ENCODE measurements around the gene VWCE. TPM values are rescaled to one million over a fixed set of nuclear protein-coding genes. Genes with fewer than 3 reads are reported as not detected.
"Not testable (repeated sequence)": the region's sequence is repeated elsewhere in the genome, so short reads cannot be mapped to it uniquely, and the experiment has no call there.

The VWCE gene
- total RNA-seq, 6 experiments from 2014 or later, result 2.3 to 37.1 (median 6.0) TPM

DNA sequence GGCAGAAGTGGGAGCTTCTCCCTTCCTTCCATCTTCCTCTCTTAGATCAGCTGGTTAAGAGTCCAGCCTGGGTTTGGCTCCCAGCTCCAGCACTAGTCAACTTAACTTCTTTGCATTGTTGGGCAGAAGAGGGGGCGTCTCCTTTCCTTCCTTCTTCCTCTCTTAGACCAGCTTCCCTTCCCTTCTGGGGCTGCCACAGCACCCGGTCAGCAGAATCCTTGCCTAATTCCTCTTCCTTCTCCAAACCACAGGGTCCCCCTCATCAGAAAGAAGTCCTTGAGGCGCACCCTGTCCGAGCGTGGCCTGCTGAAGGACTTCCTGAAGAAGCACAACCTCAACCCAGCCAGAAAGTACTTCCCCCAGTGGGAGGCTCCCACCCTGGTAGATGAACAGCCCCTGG lies 72.4 kb downstream of the VWCE start:
- H3K27ac ChIP-seq; H3K4me3 ChIP-seq; H3K9me3 ChIP-seq; H3K4me1 ChIP-seq; H3K36me3 ChIP-seq; intact Hi-C loops (cut with DNase I); DNase-seq; H3K27me3 ChIP-seq: not testable (repeated sequence)
- ATAC-seq, result peak; percentile 30 to 73 (median 52)
- no CpG with 5 or more reads among the region's 5 CpGs for WGBS (ENCODE audit: insufficient coverage, low coverage, low lambda C conversion rate, missing lambda C conversion rate)

DNA sequence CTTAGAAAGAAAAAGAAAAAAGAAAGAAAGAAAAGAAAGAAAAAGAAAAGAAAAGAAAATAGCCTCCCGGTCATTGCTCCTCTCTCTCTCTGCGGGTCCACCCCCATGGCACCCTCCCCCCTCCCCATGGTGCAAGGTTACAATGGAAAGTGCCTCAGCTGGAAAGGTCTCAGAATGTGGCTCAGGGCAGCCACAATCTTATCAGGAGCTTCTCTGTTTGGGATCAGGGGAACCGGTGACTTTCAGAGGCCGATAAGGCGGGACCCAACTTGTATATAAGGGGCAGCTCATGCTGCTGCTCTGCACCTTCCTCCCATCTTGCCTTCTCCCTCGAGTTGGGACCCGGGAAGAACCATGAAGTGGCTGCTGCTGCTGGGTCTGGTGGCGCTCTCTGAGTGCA lies 73.1 kb downstream of the VWCE start, which contains the start of gene PGA4:
Gene PGA4 (plus strand): TSS at position 301 of the 400 bp plus-strand sequence. CDS start 54 bp downstream, at position 355.
- H3K36me3 ChIP-seq; H3K27ac ChIP-seq; H3K4me1 ChIP-seq; H3K9me3 ChIP-seq; H3K4me3 ChIP-seq; DNase-seq; intact Hi-C loops (cut with DNase I); H3K27me3 ChIP-seq; ATAC-seq: not testable (repeated sequence)
- no CpG with 5 or more reads among the region's 8 CpGs for WGBS (ENCODE audit: insufficient coverage, low coverage, low lambda C conversion rate, missing lambda C conversion rate)

DNA sequence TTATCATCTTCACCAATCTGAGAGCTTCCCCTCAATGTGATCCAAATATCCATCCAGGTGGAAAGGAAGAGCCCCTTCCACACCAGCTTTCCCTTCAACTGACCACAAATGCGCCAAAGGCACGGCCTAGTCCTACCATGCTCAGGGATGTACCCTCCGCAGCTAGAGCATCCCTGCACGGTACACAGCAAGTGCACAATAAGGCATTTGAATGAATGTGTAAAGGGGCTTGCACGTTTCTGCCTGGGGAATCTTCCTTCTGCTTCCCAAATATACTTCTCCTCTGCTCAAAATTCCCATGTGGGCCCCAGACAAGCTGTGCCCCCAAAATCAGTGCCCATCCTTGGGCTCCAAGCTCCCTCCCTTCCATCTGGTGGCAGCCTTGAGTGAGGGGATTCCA lies 76.1 kb downstream of the VWCE start:
- H3K36me3 ChIP-seq; intact Hi-C loops (cut with DNase I); DNase-seq; H3K9me3 ChIP-seq; H3K4me1 ChIP-seq; H3K27ac ChIP-seq; H3K27me3 ChIP-seq; ATAC-seq; H3K4me3 ChIP-seq: not testable (repeated sequence)
- WGBS (ENCODE audit: insufficient coverage, low coverage, low lambda C conversion rate, missing lambda C conversion rate), result 63% methylated on average over 4 of the region's 5 CpGs

DNA sequence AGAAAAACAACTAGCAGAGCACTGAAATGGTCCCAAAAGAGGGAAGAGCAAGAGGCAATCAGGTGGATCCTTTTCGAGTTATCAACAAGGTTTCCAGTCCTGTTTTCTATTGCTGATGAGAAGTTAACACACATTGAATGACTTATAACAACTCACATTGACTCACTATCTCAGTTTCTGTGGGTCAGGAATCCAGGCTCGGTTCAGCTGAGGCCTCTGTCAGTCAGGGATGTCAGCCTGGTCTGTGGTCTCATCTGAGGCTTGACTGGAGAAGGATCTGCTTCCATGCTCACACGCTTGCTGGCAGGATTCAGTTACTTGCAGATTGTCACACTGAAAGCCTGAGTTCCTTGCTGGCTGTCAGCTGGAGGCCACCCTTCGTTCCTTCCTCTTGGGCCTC lies 76.8 kb downstream of the VWCE start:
- H3K4me1 ChIP-seq; H3K9me3 ChIP-seq; DNase-seq; H3K27ac ChIP-seq; H3K36me3 ChIP-seq; intact Hi-C loops (cut with DNase I); H3K4me3 ChIP-seq; H3K27me3 ChIP-seq: not testable (repeated sequence)
- peak in 1 of 4 donors; percentile 44 for ATAC-seq
- no CpG with 5 or more reads among the region's 4 CpGs for WGBS (ENCODE audit: insufficient coverage, low coverage, low lambda C conversion rate, missing lambda C conversion rate)

DNA sequence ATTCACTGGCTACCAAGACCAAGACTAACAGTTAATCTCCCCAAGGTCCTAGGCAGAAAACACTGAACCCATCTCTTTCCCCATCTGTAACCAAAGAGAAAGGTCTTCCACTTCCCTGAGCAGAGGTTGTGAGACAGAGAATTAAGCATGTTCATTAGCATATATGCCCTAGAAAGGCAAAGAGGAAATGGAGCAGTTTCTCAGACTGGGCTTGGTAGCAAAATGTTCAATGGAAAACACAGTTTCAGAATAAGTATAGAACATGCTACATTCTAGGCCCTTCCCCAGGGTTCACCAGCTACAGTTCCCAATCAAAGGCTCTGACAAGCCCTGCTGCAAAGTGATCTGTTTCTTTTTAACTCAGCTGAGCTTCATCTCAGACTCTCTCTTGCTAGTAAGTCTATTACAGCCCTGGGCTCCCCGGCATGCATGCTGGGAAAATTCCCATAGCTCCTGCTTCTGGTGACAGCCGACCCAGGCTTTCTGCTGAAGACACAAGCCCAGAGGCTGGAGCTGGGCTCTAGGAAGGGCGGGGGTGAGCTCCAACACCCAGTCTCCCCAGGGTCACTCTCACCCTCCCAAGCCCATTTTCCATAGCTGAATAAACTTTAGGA lies 81.3 kb downstream of the VWCE start:
- H3K27me3 ChIP-seq; H3K4me1 ChIP-seq; H3K9me3 ChIP-seq; H3K36me3 ChIP-seq; H3K27ac ChIP-seq; H3K4me3 ChIP-seq; intact Hi-C loops (cut with DNase I); DNase-seq: not testable (repeated sequence)
- WGBS (ENCODE audit: insufficient coverage, low coverage, low lambda C conversion rate, missing lambda C conversion rate), result no CpG with 5 or more reads among the region's 3 CpGs
- peak in 1 of 4 donors; percentile 4 for ATAC-seq

DNA sequence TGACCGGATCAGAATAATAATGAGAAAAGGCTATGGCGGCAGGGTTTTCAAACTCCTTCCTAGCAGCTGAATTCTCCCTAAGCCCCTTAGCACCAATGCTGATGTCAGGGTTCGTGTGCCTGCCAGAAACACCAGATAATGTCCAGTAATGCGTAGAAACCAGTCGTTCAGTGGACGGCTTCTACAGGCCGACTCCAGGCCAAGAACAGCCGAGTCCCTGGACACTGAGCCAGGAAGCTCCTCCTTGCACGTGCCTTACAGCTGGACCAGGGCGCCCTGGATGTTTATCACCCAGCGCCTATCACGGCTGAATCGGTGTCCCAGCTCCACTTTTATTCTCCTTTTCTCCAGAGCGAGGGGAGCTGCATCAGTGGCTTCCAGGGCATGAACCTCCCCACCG lies 82.9 kb downstream of the VWCE start:
- H3K4me1 ChIP-seq; DNase-seq; H3K27ac ChIP-seq; H3K4me3 ChIP-seq; H3K27me3 ChIP-seq; H3K9me3 ChIP-seq; H3K36me3 ChIP-seq; ATAC-seq; intact Hi-C loops (cut with DNase I): not testable (repeated sequence)
- WGBS (ENCODE audit: insufficient coverage, low coverage, low lambda C conversion rate, missing lambda C conversion rate), result no CpG with 5 or more reads among the region's 15 CpGs

DNA sequence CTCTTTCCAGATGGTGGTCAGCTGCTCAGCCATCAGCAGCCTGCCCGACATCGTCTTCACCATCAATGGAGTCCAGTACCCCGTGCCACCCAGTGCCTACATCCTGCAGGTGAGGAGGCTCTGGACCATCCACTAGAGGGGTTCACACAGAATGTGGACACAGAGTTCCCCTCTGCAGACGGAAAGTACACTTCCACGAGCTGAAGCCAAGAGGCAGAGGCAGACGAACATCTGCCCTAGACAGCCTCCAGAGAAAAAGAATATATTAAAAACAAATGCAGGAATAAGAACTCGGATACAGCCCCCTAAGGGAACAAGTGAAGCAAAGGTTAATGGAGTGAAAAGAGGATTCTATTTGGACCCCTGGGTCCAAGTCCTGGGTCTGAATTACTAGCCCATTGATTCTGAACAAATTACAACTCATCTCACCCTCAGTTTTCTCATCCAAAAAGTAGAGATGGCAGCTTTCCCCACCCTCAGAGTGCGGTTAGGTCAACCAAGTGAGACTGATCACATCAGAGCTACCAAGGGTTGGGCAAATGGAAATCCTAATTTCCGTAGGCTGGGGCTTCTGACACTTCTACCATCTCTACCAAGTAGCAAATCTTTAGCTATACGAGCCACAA lies 83.7 kb downstream of the VWCE start:
- intact Hi-C loops (cut with DNase I); H3K9me3 ChIP-seq; H3K4me1 ChIP-seq; DNase-seq; H3K27me3 ChIP-seq; H3K36me3 ChIP-seq; H3K4me3 ChIP-seq; H3K27ac ChIP-seq: not testable (repeated sequence)
- WGBS (ENCODE audit: insufficient coverage, low coverage, low lambda C conversion rate, missing lambda C conversion rate), result 54% methylated on average over 5 of the region's 10 CpGs
- ATAC-seq, result peak in 1 of 4 donors; percentile 8

DNA sequence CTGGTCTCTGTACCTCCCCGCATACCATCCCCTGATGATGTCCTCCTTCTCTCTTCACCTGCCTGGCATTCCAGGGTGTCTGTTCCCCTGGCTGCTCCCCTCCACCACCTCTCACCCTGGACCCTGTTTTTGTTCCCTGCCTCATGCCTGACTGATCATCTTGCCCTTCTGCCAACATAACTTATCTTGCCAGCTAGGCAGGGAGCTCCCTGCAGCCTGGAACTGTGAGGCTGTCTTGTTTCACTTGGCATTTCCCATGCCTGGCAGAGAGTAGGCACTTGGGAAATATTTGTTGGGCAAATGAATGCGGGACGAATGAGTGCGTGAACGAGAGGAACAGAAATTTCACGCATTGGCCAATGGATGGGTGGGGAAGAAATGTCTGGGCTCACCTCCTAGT lies 84.5 kb downstream of the VWCE start:
- no CpG with 5 or more reads among the region's 6 CpGs for WGBS (ENCODE audit: insufficient coverage, low coverage, low lambda C conversion rate, missing lambda C conversion rate)
- H3K27ac ChIP-seq; H3K36me3 ChIP-seq; H3K27me3 ChIP-seq; H3K4me1 ChIP-seq; H3K9me3 ChIP-seq; ATAC-seq; H3K4me3 ChIP-seq; intact Hi-C loops (cut with DNase I); DNase-seq: not testable (repeated sequence)

Other genes with a start within 250 kb of the VWCE start
- under 1 TPM; 0.12 to 0.56 (median 0.35) TPM for gene CD5, start 192.8 kb downstream of the VWCE start, total RNA-seq
- gene VPS37C, start 133.9 kb downstream of the VWCE start, total RNA-seq, result 1 to 10 TPM; 4.6 to 7.6 (median 6.0) TPM
- under 1 TPM in 3 of 6 experiments, not detected in 3; 0.15 to 0.55 (median 0.23) TPM for gene PGA3, start 91.8 kb downstream of the VWCE start, total RNA-seq
- 1 to 10 TPM in 1 of 6 experiments, under 1 TPM in 3, not detected in 2; 0.15 to 1.5 (median 0.52) TPM for gene PGA4, start 73.0 kb downstream of the VWCE start, total RNA-seq
- gene PGA5, start 54.1 kb downstream of the VWCE start, total RNA-seq, result under 1 TPM in 2 of 6 experiments, not detected in 4; 0.20 to 1.00 TPM
- 10 to 100 TPM; 70.9 to 94.5 (median 83.9) TPM for gene DDB1, start 37.8 kb upstream of the VWCE start, total RNA-seq
- gene TKFC, start 37.9 kb upstream of the VWCE start, total RNA-seq, result 100 to 1,000 TPM in 4 of 6 experiments, 10 to 100 TPM in 2; 36.6 to 216 (median 124) TPM
- gene CYB561A3, start 66.6 kb upstream of the VWCE start, total RNA-seq, result 10 to 100 TPM; 25.6 to 41.8 (median 35.2) TPM
- 10 to 100 TPM; 18.2 to 41.0 (median 26.4) TPM for gene TMEM138, start 67.1 kb upstream of the VWCE start, total RNA-seq
- gene TMEM216, start 97.3 kb upstream of the VWCE start, total RNA-seq, result 1 to 10 TPM; 1.7 to 3.9 (median 2.0) TPM
- gene CPSF7, start 134.7 kb upstream of the VWCE start, total RNA-seq, result 10 to 100 TPM; 16.7 to 52.0 (median 31.7) TPM
- gene SDHAF2, start 134.8 kb upstream of the VWCE start, total RNA-seq, result 10 to 100 TPM; 17.7 to 62.5 (median 23.3) TPM
- not detected for gene LRRC10B, start 213.4 kb upstream of the VWCE start, total RNA-seq

Data from right lobe of liver (tissue), 6 donors.